Stomach (tissue), 4 donors: ENCODE data around the gene SKA3.

Experiments used
- EP300 ChIP-seq: sonication (generic); formaldehyde crosslinking; IDR thresholded peaks from one replicate; pipeline ENCODE4 v1.6.1; 2017; ENCODE audit warnings: antibody characterized with exemption
- POLR2A ChIP-seq, 4 donors: fragments of 450-650 bp; IDR thresholded peaks; one replicate each; pipeline ENCODE4 v1.6.1; 2016; ENCODE audit warnings: antibody characterized with exemption in 4 of 4, control low read depth in 2 of 4, mild to moderate bottlenecking in 1 of 4, moderate library complexity in 1 of 4
- POLR2AphosphoS5 ChIP-seq, 3 donors: sonication (generic); formaldehyde crosslinking; IDR thresholded peaks; one replicate each; pipeline ENCODE4 v1.6.1; 2016; ENCODE audit warnings: antibody characterized with exemption in 3 of 3
- TF ChIP-seq, protein P1 (sequence below), 7 experiments: fragments of 450-650 bp in 4 of 7; fragments of 200-600 bp in 3 of 7; sonication (generic) in 3 of 7; IDR thresholded peaks; one replicate each; pipeline ENCODE4 v1.5.1; 2016 to 2019; ENCODE audit warnings: antibody characterized with exemption in 7 of 7, control low read depth in 2 of 7, mild to moderate bottlenecking in 1 of 7

DNA sequence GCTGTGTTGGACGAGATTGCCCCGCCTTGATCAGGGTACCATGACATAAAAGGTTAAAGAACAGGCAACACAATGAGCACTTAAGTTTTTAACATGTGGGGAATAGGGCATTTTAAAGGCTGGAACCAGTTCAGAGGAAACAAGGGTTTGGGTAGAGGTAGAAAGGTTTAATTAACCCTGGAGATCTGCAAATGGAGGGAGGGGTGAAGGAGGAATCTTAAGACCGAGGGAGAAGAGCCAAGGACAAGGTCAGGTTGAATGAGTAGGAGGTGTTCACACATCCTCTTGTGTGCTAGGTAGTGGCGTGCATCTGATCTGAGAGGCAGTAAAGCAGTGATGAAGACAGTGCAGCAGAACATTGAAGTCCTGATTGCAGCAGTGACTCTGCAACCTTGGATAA, 28.5 kb downstream of the SKA3 start:
- TF ChIP-seq, protein P1, sequence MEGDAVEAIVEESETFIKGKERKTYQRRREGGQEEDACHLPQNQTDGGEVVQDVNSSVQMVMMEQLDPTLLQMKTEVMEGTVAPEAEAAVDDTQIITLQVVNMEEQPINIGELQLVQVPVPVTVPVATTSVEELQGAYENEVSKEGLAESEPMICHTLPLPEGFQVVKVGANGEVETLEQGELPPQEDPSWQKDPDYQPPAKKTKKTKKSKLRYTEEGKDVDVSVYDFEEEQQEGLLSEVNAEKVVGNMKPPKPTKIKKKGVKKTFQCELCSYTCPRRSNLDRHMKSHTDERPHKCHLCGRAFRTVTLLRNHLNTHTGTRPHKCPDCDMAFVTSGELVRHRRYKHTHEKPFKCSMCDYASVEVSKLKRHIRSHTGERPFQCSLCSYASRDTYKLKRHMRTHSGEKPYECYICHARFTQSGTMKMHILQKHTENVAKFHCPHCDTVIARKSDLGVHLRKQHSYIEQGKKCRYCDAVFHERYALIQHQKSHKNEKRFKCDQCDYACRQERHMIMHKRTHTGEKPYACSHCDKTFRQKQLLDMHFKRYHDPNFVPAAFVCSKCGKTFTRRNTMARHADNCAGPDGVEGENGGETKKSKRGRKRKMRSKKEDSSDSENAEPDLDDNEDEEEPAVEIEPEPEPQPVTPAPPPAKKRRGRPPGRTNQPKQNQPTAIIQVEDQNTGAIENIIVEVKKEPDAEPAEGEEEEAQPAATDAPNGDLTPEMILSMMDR (IDR thresholded peaks at IDR 0.05) = no peak
- TF ChIP-seq POLR2A (IDR thresholded peaks at IDR 0.05) (no peak), EP300 (no peak), POLR2AphosphoS5 (IDR thresholded peaks at IDR 0.05) (no peak)
